HG03558 (cell line): ENCODE measurements around the gene SLC16A3.
"Not testable (repeated sequence)": the region's sequence is repeated elsewhere in the genome, so short reads cannot be mapped to it uniquely, and the experiment has no call there.

Source experiments
- ATAC-seq: cut with Tn5 transposase; IDR thresholded peaks from one replicate; pipeline ENCODE4 v1.9.1; 2021; ENCODE audit warnings: moderate number of reproducible peaks; ENCODE audit not compliant: unreplicated experiment; ENCODE audit errors: extremely low read depth

Gene SLC16A3

DNA sequence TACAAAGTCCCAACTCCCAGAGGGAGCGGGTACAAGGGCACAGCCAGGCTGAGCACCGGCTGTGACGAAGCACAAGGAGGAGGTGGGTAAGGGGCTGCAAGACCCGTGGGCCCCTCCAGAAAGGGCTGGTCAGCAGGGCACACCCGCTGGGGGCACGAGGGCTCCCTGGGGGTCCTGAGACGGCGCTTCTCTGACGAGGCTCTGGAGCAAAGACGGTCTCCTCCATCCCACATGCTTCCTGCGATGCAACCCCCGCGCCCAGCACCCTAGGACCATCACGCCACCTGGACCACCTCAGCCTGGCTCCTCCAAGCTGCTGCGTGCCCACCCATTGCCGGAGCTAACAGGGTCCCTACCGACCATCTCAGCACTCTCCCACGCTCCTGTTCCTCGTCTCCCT is 24.9 kb upstream of the SLC16A3 start:
- ATAC-seq, result no peak

DNA sequence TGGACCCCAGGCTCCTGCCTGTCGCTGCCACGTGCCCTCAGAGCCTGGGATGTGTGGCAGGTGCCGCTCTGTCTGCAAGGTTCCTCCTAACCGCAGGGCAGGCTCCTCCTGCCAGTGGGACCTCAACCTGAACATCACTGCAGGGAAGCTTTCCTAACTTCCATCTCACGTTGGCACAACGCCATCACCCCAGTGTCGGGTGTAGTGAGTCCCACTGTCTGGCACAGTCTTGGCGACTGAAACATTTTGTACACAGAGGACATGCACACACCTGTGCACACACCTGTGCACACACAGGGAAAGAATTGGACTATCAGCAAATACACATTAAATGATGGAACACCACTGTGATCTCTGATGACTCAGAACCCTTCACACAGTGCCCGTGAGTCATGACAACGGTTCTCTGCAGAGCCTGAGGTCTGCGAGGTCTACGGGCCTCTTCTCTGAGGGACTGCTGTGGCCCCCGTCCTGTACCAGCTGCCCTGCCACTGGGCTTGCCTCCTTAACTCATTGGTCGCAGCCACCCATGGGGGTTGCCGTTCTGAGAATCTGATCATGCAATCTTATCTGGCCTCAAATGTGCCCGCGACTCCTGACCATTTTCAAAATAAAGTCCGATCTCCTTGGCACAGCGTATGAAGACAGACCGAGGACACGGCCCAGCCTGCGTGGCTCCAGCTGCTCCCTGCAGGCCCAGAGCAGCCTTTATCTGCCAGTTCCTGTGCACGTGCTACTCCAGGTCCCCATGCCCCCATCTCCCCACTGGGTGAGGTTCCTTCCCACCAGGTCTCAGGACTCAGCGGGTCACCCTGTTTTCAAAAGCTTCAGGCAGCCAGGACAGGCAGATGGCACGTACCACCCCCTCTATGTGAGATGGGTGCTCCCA is 23.8 kb upstream of the SLC16A3 start:
- no peak for ATAC-seq

DNA sequence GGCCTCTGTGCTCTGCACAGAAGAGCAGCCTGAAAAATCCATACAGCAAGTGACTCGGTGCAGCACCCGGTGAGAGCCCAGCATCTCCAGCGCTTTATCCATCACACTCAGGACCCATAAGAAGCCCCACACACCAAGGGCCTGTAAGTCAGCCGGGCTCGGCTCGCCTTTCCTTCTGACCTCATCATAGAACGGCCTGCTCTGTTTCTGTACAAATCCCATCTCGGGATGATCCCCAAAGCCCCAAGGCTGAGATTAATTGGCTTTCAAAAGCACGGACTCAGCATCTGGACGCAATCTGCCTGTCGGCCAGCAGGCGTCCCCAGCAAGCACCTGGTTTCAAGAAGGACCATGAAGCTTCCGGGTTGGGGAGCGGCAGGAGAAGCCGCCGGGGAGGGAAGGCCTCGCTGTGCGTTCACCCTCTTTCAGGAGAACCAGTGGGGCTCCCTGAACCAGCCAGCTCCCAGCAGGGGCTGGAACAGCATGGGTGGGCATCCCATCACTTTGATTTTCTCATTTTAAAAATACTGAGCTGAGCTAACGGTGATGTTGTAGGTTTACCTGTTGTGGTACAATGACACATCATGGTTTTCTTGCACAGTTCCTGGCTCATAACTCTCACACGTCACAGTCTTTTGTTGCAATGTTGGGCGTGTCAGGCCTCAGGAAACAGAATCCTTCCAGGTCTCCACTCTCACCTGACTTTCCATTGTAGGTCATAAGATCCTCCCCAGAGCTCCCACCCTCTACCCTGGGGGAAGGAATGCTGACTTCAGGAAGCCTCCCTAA is 22.9 kb upstream of the SLC16A3 start:
- ATAC-seq, result no peak

DNA sequence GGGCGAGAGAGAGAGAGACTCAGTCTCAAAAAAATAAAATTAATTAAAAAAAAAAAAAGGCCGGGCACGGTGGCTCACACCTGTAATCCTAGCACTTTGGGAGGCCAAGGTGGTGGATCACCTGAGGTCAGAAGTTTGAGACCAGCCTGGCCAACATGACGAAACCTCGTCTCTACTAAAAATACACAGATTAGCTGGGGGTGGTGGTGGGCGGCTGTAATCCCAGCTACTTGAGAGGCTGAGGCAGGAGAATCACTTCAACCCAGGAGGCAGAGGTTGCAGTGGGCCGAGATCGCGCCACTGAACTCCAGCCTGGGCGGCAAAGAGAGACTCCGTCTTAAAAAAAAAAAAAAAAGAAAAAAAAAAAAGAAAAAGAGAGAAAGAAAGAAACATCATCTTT is 18.2 kb upstream of the SLC16A3 start:
- ATAC-seq, result not testable (repeated sequence)

DNA sequence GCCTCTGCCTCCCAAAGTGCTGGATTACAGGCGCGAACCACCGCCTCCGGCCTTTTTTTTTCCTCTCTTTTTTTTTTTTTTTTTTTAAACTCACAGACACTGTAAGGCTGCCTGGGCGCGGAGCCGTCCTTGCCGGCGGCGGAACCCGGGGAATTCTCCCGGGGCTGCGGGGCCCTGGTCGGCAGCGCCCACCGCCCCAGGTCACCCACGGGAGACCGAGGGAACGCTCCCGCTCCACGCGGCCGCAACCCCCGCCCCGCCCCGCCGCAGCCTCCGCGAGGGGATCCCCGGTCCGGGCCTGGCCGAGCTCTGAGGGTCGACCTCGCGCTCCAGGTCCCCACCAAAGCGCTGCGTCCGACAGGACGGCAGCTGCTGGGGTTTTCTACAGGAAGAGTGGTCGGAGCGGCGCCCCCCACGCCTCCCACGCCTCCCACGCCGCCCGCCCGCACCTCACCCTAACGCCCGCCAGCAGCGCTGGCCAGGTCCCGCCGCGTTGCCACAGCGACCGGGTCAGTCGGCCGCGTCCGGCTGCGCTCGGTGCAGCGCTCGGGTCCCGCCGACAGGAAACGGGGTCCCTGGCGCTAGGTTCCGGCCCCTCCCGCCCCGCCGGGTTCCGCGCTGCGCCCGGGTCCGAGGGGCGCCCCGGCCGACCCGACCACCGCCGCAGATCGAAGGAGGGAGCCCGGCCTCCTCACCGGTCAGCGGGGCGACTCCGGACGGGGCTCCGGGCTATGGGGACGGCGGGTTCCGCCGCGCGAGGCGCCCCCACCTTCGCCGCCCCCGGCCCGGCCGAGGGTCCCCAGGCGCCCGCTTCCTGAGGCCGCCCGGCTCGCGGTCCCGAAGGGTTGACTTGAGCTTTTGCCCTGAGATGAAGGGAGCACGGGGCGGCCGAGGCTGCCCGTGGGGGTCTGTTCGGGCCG is 16.3 kb upstream of the SLC16A3 start, which contains the start of gene CCDC57:
TSS of gene CCDC57 (minus strand) at position 512 of the 920 bp plus-strand sequence. CDS start 10,898 bp downstream, outside the sequence.
- peak; percentile 39 for ATAC-seq

DNA sequence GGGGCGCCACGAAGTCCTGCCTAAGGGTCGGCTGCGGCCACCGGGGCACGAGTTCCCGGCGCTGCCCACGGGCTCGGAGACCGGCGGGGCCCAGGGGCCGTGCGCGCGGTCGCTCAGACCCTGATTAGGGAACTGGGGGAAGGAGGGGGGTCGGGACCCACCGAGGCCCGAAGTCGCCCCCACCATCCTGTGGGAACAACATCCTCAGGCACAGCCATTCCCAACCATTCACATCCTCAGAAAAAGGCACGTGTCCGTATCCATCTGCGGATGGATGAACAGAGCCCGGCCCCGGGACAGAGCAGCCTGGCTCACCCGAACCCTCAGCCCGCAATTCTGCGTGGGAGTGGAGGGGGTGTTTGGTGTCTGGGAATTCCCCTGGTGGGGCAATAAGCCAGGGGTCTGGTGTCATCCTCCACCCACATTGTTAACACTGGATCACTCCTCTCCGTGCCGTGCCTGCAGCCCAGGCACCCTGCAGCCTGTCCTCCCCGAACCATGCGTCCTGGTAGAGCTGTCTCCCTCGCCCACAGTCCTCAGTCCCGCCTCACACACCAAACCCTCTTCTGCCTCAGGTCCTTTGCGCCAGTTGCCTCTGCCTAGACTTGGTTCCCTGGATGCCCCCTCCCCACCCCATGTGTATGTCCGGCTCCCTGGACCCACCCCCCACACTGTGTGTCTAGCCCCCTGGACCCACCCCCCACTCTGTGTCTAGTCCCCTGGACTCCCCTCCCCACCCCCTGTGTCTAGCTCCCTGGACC is 15.4 kb upstream of the SLC16A3 start:
- no peak for ATAC-seq

DNA sequence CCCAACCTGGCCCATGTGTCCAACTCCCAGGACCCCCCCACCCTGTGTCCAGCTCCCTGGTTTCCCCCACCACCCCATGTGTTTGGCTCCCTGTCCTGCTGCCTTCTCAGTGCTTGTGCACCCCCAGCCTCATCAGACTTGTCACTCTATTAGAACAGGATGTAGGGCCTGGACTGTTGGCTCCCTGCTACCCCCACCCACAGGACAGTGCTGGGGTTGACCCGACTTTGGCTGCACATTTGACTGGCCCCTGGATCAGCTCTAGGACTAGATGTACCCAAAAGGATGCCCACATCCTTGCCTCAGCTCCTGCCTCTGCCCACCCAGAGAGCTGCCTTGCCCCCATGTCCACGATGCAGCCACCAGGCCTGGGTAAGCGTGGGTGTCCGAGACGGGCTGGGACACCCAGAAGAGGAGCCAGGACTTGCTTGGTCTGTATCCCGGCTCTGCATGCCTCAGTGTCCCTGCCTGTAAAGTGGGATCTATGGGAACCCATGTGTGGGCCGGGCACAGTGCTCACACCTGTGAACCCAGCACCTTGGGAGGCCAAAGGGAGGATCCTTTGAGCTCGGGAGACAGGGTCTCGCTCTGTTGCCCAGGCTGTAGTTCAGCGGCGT is 14.7 kb upstream of the SLC16A3 start:
- ATAC-seq, result no peak

DNA sequence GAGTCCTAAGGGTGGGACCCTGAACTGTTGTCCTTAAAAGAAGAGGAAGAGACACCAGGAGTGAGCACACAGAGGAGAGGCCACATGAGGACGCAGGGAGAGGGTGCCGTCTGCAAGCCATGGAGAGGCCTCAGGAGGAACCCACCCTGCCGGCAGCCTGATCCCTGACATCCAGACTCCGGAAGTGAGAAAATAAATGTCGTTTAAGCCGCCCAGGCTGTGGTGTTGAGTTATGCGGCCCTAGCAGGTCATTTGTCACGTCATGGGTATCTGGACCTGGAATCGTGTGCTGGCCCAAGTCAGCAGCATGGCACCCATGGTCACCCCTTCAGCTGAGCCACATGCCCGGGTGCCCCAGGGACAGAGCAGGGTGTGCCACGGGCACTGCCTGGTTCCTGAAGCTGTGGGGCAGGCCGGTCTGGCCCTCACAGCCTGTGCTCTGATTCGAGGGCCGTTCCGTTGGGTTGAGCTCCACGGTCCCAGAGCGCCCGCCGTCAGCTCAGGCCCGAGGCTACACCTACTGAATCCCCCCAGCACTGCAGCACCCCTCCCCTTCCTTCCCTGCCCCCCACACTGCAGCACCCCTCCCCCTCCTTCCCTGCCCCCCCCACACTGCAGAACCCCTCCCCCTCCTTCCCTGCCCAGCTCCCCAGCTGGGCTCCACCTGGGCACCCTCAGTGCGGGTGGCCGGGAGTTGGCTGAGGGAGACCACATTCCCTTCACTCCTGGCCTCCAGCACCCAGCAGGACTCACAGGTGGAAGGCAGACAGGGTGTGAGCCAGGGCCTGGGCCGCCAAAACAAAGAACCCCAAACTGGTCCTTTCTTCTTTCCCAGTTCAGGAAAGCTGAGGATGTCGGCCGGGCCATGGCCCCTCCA is 13.5 kb upstream of the SLC16A3 start:
- no peak for ATAC-seq

DNA sequence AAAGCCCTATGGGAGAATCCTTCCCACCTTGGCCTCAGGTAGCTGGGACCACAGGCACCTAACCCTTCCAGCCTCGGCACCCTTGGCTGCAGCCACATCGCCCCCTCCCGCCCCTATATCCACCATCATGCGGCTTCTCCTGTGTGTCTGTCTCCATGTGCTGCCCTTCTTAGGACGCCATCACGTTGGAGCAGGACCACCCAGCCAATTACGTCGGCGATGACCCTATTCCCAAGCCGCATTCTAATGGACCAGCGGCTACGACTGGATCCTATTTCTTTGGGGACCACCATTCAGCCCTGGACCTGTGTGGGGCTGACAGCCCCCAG is 12.9 kb upstream of the SLC16A3 start:
- ATAC-seq, result no peak

DNA sequence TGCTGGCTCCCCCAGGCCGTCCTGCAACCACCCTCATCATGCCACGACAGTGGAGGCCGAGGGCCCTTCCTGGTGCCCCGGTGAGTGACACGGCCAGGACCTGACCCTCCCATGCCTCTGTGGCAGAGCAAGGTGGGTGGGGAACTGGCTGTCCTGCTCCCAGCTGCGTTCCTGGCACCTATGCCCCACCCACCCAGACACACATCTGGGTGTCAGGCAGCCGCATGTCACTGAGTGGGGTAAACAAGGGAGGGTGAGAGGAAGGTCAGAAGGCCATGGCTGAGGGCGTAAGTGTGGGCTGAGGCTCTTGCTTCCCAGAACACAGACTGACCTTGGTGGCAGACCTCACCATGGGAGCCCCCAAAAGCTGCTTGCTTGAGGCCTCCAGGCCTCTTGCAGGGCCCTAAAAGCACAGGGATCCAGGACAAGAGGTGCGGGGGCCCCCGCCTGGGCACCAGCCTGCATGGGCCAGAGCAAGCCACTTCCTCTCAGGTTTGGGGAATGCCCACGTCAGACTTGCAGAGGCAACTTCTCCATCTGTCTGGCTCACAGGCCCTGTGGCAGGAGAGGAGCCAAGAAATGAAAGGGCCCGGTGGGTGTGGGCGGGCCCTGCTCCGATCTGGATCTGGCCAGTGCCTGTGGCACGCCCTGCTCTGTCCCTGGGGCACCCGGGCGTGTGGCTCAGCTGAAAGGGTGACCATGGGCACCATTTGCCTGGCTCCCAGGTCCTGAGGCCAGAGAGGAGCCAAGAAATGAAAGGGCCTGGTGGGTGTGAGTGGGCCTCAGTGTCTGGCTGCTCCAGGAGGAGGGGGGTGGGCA is 12.3 kb upstream of the SLC16A3 start:
- no peak for ATAC-seq

DNA sequence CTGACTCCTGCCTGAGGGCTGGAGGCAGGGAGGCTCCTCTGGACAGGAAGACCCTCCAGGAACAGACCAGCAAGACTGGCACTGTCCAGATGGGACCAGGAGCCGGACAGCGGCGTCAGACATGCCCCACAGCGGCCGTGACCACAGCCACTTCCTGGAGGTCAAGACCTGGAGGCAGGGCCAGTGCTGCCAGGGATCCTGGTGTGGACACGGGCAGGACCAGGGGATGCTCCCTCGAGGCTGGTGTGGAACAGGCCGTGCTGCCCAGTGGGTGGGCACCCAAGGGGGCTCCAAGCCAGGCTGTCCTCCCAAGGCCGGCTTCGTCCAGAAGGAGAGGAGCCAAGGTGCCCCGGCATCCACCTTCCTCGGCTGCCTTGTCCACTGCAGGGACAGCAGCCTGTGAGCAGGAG is 11.7 kb upstream of the SLC16A3 start:
- no peak for ATAC-seq

DNA sequence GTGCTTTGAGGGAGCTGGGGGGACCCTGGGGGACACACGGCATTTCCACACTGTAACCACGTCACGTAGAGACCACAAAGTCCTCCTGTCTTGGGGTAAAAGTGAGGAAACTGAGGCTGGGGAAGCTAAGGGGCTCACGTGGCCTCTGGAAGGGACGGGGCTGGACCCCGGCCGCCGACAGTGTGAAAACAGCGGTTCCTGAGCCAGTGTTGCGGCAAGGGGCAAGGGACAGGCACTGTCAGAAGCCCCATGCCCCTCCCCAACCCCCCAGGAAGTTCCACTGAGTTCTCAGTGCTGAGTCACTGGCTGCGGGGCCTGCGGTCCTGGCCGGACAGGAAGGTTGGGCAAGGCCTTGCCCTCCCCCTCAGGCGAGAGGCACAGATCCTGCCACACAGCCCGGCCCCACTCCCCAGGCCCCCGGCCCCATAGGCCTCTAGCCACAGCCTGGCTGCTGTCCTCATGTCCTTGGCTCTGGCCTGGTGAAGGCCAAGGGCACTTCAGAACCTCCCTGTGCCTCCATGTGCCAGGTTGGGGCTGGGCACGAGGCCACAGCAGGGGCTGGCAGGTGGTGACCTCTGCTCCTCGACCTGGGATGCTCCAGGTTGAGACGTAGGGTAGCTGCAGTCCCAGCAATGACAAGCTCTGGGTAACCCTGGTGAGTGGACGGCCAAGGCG is 11.2 kb upstream of the SLC16A3 start:
- ATAC-seq, result no peak

DNA sequence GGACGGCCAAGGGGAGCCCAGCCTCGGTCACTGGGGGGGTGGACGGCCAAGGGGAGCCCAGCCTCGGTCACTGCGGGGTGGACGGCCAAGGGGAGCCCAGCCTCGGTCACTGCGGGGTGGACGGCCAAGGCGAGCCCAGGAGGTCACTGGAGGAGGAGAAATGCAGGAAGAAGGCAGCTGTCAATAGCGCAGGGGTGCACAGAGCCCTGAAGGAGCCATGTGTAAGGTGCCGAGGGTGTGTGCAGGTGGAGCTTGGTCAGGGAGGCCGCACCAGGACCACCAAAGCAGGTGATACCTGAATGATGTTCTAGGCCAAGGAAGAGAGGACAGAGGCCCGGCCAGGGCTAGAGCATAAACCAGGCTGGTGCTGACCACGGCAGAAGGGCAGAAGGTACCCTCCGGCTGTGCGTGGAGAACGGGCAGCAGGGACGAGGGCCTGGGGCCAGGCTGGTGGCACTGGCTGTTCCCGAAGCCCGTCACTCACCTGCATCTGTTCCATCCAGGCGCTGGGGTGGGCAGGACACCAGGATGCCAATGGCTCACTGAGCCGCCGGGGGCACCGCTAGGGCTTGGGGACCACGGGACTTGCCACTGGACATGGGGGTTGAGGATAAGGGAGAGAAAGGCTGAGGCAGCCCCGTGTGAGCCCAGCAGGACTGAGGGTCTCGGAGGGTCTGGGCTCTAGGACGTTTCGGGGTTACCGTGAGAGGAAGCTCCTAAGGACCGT is 10.3 kb upstream of the SLC16A3 start:
- ATAC-seq, result no peak

DNA sequence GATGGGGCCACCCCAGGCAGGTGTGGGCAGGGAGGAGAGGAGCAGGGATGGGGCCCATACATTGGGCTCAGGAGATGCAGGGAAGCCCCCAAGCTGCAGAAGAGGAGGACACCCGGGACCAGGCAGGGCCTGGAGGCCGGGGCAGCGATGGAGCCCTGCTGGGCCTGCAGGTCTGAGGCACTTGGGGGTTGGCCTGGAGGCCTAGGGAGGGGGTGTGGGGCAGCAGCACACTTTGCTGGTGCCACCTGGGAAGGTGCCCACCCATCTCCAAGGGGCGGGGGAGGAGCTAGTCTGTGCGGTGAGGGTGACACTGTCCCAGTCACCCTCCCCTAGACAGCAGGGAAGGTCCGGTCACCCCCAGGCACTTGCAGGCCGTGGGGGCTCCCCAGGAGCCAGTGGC is 9.8 kb upstream of the SLC16A3 start:
- no peak for ATAC-seq

DNA sequence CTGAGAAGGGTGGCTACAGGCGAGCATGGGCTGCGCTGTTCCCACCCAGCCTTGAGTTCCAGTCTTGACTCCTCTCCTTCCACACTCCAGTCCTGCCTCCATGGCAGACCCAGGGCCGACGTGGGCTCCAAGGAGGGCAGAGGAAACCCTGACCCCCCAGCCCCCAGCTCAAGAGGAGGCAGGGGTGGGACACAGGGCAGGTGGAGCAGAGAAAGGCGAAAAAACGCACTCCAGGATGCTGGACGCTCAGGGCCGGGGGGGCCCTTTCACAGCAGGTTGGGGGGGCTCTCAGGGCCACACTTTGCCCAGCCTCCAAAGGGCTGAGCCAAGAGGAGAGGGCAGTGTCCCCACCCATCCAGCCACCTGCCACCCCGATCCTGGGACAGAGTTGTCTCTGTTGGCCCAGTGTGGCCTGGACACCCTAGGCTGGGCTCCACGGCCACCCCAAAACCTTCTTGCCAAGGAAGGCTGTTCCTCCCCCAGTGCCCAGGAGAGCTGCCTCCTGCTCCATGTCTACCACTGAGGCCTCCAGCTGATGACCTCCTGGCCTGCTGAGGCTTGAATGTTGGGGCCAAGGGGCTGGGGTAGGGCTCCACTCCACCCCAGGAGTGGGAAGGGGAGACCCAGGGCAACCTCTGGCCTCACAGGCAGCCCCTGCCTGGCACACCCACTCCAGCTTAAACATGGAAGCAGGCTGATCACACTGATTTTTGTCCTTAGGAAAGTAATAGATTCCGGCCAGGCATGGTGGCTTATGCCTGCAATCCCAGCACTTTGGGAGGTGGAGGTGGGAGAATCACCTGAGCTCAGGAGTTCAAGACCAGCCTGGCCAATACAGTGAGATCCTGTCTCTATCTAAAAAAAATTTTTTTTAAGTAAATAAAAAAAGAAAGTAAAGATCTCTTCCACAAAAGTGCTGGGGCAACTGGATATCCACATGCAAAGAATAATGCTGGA is 8.8 kb upstream of the SLC16A3 start:
- no peak for ATAC-seq
